Stomach (tissue), 4 donors: ENCODE results near the gene IGFN1.

Experiments used
- CTCF ChIP-seq, 7 experiments: fragments of 450-650 bp in 4 of 7; fragments of 200-600 bp in 3 of 7; sonication (generic) in 3 of 7; IDR thresholded peaks; one replicate each; pipeline ENCODE4 v1.5.1; 2016 to 2019; ENCODE audit warnings: antibody characterized with exemption in 7 of 7, control low read depth in 2 of 7, mild to moderate bottlenecking in 1 of 7
- EP300 ChIP-seq: sonication (generic); formaldehyde crosslinking; IDR thresholded peaks from one replicate; pipeline ENCODE4 v1.6.1; 2017; ENCODE audit warnings: antibody characterized with exemption
- POLR2A ChIP-seq, 4 donors: fragments of 450-650 bp; IDR thresholded peaks; one replicate each; pipeline ENCODE4 v1.6.1; 2016; ENCODE audit warnings: antibody characterized with exemption in 4 of 4, control low read depth in 2 of 4, mild to moderate bottlenecking in 1 of 4, moderate library complexity in 1 of 4
- POLR2AphosphoS5 ChIP-seq, 3 donors: sonication (generic); formaldehyde crosslinking; IDR thresholded peaks; one replicate each; pipeline ENCODE4 v1.6.1; 2016; ENCODE audit warnings: antibody characterized with exemption in 3 of 3

- no peak for TF ChIP-seq CTCF (IDR thresholded peaks at IDR 0.05)
- no peak for TF ChIP-seq POLR2A (IDR thresholded peaks at IDR 0.05)
- no peak for TF ChIP-seq POLR2AphosphoS5 (IDR thresholded peaks at IDR 0.05)
- TF ChIP-seq EP300: no peak
These were observed 45.5 kb upstream of the IGFN1 start for GRCh38 chr1:201145132-201145531.
